ENCODE results near the gene ZNF205.
A peak's percentile ranks its signal among the peaks of the same experiment; 100 is the strongest.

ZNF205 gene

GRCh38 chr16:3129137-3130131 is 17.0 kb downstream of the ZNF205 start:
- DNase-seq (ENCODE audit: low read depth): peak; percentile 92
- TF ChIP-seq CTCF (IDR thresholded peaks at IDR 0.05; ENCODE audit: low read length, missing control alignments): peak; percentile 94
- peak overlapping the region; percentile 36 for H3K4me3 ChIP-seq (replicated peaks; ENCODE audit: low read depth, low read length)

- peak; percentile 63 for TF ChIP-seq CTCF (IDR thresholded peaks at IDR 0.05; ENCODE audit: low read length, missing control alignments)
- no peak overlapping the region for H3K4me3 ChIP-seq (replicated peaks; ENCODE audit: low read depth, low read length)
- peak; percentile 44 for DNase-seq (ENCODE audit: low read depth)
These were observed 19.5 kb downstream of the ZNF205 start for GRCh38 chr16:3131755-3132377.

GRCh38 chr16:3133844-3134243 is 21.5 kb downstream of the ZNF205 start:
- no peak for DNase-seq (ENCODE audit: low read depth)
- H3K4me3 ChIP-seq (replicated peaks; ENCODE audit: low read depth, low read length): peak overlapping the region; percentile 88
- no peak for TF ChIP-seq CTCF (IDR thresholded peaks at IDR 0.05; ENCODE audit: low read length, missing control alignments)

- H3K4me3 ChIP-seq (replicated peaks; ENCODE audit: low read depth, low read length): peak within 1 kb of the TSS; percentile 88
- DNase-seq (ENCODE audit: low read depth): peak; percentile 98
- TF ChIP-seq CTCF (IDR thresholded peaks at IDR 0.05; ENCODE audit: low read length, missing control alignments): no peak
These were observed 22.1 kb downstream of the ZNF205 start, which contains the start of gene ZNF213 for GRCh38 chr16:3134338-3135125. TSS of gene ZNF213 (plus strand) at chr16:3135029. CDS start at chr16:3137281, 2,252 bp downstream.

- H3K4me3 ChIP-seq (replicated peaks; ENCODE audit: low read depth, low read length): peak overlapping the region; percentile 85
- no peak for DNase-seq (ENCODE audit: low read depth)
- no peak for TF ChIP-seq CTCF (IDR thresholded peaks at IDR 0.05; ENCODE audit: low read length, missing control alignments)
These were observed 22.8 kb downstream of the ZNF205 start for GRCh38 chr16:3135126-3135715.

GRCh38 chr16:3137267-3137666 is 24.9 kb downstream of the ZNF205 start:
- DNase-seq (ENCODE audit: low read depth): no peak
- no peak for TF ChIP-seq CTCF (IDR thresholded peaks at IDR 0.05; ENCODE audit: low read length, missing control alignments)
- no peak overlapping the region for H3K4me3 ChIP-seq (replicated peaks; ENCODE audit: low read depth, low read length)

All from fibroblast of pulmonary artery (primary cell).